Stimulated activated CD8-positive, alpha-beta memory T cell treated with anti-CD3 and anti-CD28 coated beads, Interleukin-4, amount 100 ng/mL, for 1 hour (primary cell): Measurements from ENCODE around the gene PEPD.
A peak's percentile ranks its signal among the peaks of the same experiment; 100 is the strongest.

Source experiments
- DNase-seq, 2 donors: peaks; one replicate each; pipeline ENCODE4 v3.0.0-alpha.2; 2020; ENCODE audit warnings: low read depth in 2 of 2, low spot score in 1 of 2

Gene PEPD

GRCh38 chr19:33424181-33424580 is 97.4 kb downstream of the PEPD start:
- no peak for DNase-seq

GRCh38 chr19:33422369-33423180 is 99.0 kb downstream of the PEPD start:
- DNase-seq, result no peak

GRCh38 chr19:33421368-33421767 is 100.2 kb downstream of the PEPD start:
- no peak for DNase-seq

- no peak for DNase-seq
These were observed 100.8 kb downstream of the PEPD start for GRCh38 chr19:33420821-33421220.

GRCh38 chr19:33419788-33420130 is 101.8 kb downstream of the PEPD start:
- no peak for DNase-seq

- DNase-seq, result no peak
These were observed 102.5 kb downstream of the PEPD start for GRCh38 chr19:33418871-33419787.

GRCh38 chr19:33418461-33418860 is 103.1 kb downstream of the PEPD start:
- no peak for DNase-seq

GRCh38 chr19:33417751-33418150 is 103.8 kb downstream of the PEPD start:
- no peak for DNase-seq

GRCh38 chr19:33416307-33417215 is 105.0 kb downstream of the PEPD start:
- DNase-seq, result peak; percentile 18 to 41

- no peak for DNase-seq
These were observed 106.7 kb downstream of the PEPD start for GRCh38 chr19:33414667-33415605.

GRCh38 chr19:33413868-33414666 is 107.5 kb downstream of the PEPD start:
- DNase-seq, result no peak

GRCh38 chr19:33413426-33413725 is 108.2 kb downstream of the PEPD start:
- DNase-seq, result no peak

- no peak for DNase-seq
These were observed 108.8 kb downstream of the PEPD start for GRCh38 chr19:33412601-33413425.

GRCh38 chr19:33411621-33412180 is 109.9 kb downstream of the PEPD start:
- no peak for DNase-seq

GRCh38 chr19:33410915-33411401 is 110.6 kb downstream of the PEPD start:
- DNase-seq, result no peak

- no peak for DNase-seq
These were observed 111.5 kb downstream of the PEPD start for GRCh38 chr19:33409906-33410685.
